ENCODE measurements around the gene GYS1.

DNA sequence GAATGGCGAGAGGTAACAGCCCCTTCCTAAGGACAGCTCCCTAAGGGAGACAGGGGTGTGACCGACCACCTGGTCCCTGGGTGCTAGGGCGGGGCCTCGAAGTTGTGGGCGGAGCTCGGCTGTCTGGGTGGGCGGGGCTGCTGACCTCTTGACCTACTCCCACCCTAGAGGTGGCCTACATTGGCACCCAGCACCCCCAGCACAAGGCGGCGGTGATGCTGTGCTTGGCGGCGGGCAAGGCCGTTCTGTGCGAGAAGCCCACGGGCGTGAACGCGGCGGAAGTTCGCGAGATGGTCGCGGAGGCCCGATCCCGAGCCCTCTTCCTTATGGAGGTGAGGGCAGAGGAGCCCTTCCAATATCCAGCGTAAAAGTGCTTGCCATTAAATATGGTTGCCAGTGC, 57.2 kb downstream of the GYS1 start:
- TF ChIP-seq, protein P1, sequence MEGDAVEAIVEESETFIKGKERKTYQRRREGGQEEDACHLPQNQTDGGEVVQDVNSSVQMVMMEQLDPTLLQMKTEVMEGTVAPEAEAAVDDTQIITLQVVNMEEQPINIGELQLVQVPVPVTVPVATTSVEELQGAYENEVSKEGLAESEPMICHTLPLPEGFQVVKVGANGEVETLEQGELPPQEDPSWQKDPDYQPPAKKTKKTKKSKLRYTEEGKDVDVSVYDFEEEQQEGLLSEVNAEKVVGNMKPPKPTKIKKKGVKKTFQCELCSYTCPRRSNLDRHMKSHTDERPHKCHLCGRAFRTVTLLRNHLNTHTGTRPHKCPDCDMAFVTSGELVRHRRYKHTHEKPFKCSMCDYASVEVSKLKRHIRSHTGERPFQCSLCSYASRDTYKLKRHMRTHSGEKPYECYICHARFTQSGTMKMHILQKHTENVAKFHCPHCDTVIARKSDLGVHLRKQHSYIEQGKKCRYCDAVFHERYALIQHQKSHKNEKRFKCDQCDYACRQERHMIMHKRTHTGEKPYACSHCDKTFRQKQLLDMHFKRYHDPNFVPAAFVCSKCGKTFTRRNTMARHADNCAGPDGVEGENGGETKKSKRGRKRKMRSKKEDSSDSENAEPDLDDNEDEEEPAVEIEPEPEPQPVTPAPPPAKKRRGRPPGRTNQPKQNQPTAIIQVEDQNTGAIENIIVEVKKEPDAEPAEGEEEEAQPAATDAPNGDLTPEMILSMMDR (IDR thresholded peaks at IDR 0.05; ENCODE audit: low read length), result no peak
- TF ChIP-seq EZH2 (IDR thresholded peaks at IDR 0.05; ENCODE audit: borderline replicate concordance, low read length), result no peak
